Naive thymus-derived CD8-positive, alpha-beta T cell (primary cell): ENCODE results near the gene MFN1. TPM values are rescaled to one million over a fixed set of nuclear protein-coding genes. Genes with fewer than 3 reads are reported as not detected.

ENCODE experiments used
- ATAC-seq, 2 donors: fragments of 150-1000 bp; cut with Tn5 transposase in 1 of 2; sonication (Bioruptor Pico), chemical (Tn5 transposase) in 1 of 2; 1 replicate in 1 of 2; 2 replicates in 1 of 2; pipeline ENCODE4 v1.10.0; 2021; ENCODE audit warnings: mild to moderate bottlenecking in 2 of 2, moderate library complexity in 2 of 2
- POLR2A ChIA-PET: fragments of 350-600 bp; sonication (Branson Sonifier 250); formaldehyde crosslinking; loops from one replicate; lab custom pipeline; 2021; ENCODE audit warnings: antibody characterized with exemption; lab: Charles Lee
- DNase-seq, 10 donors: peaks; one replicate each; pipeline versions ENCODE4 v3.0.0 to v3.0.0-alpha.2; 2020 to 2022
- H3K27ac Mint-ChIP-seq, 10 donors: one replicate each; pipeline ENCODE4 v1.8.0; 2020 to 2022; ENCODE audit warnings: mild to moderate bottlenecking in 10 of 10, mixed read lengths in 10 of 10, moderate library complexity in 4 of 10, inconsistent platforms in 1 of 10
- H3K27me3 Mint-ChIP-seq, 5 donors: one replicate each; pipeline ENCODE4 v1.8.0; 2021 to 2022; ENCODE audit warnings: mixed read lengths in 5 of 5
- H3K36me3 Mint-ChIP-seq, 3 donors: one replicate each; pipeline ENCODE4 v1.8.0; 2020 to 2022; ENCODE audit warnings: mixed read lengths in 3 of 3, mild to moderate bottlenecking in 2 of 3, inconsistent platforms in 1 of 3
- H3K4me1 Mint-ChIP-seq, 4 donors: one replicate each; pipeline ENCODE4 v1.8.0; 2021 to 2022; ENCODE audit warnings: mixed read lengths in 4 of 4
- H3K4me3 Mint-ChIP-seq, 10 donors: one replicate each; pipeline ENCODE4 v1.8.0; 2020 to 2022; ENCODE audit warnings: mild to moderate bottlenecking in 10 of 10, mixed read lengths in 10 of 10, moderate library complexity in 6 of 10, inconsistent platforms in 1 of 10
- H3K9me3 Mint-ChIP-seq, 9 donors: one replicate each; pipeline ENCODE4 v1.8.0; 2020 to 2022; ENCODE audit warnings: mixed read lengths in 9 of 9, mild to moderate bottlenecking in 3 of 9, inconsistent platforms in 1 of 9, moderate library complexity in 1 of 9
- polyA plus RNA-seq, 3 donors: library from polyadenylated mRNA; unstranded; fragments of 300-500 nt; fragmentation: Illumina TruSeq; gene quantifications; one replicate each; pipeline ENCODE4 v1.2.3, GENCODE V29; 2021
- total RNA-seq, 8 experiments: library from RNA in 2 of 8; stranded (reverse) in 2 of 8; gene quantifications; one replicate each; pipeline ENCODE4 v1.2.3 and lab custom pipeline; 2021 to 2026

The MFN1 gene
- total and polyA plus RNA-seq, 5 experiments from 2014 or later, result 4.9 to 57.3 (median 9.5) TPM

- no peaks in the 10 kb centered on the region for H3K27me3 Mint-ChIP-seq
- H3K9me3 Mint-ChIP-seq, result no peaks in the 10 kb centered on the region
- H3K4me1 Mint-ChIP-seq, result no peaks in the 10 kb centered on the region
- no peak overlapping the region for H3K4me3 Mint-ChIP-seq
- H3K36me3 Mint-ChIP-seq, result no peaks in the 10 kb centered on the region
- ATAC-seq (no peak), DNase-seq (no peak)
- POLR2A ChIA-PET, result no interaction called here
- H3K27ac Mint-ChIP-seq, result no peak overlapping the region
Measured at GRCh38 chr3:179415377-179415776, 67.9 kb downstream of the MFN1 start.

- POLR2A ChIA-PET, result no interaction called here
- Mint-ChIP-seq H3K9me3 (no peaks in the 10 kb centered on the region), H3K36me3 (no peaks in the 10 kb centered on the region)
Measured at GRCh38 chr3:179416681-179417080, 69.2 kb downstream of the MFN1 start.

GRCh38 chr3:179418610-179419009 is 71.1 kb downstream of the MFN1 start:
- Mint-ChIP-seq H3K9me3 (no peaks in the 10 kb centered on the region), H3K27ac (no peak overlapping the region), H3K27me3 (no peaks in the 10 kb centered on the region), H3K4me3 (no peak overlapping the region), H3K36me3 (no peaks in the 10 kb centered on the region), H3K4me1 (no peaks in the 10 kb centered on the region)
- DNase-seq, result no peak
- POLR2A ChIA-PET, result no interaction called here
- ATAC-seq, result no peak

More at GRCh38 chr3:179416681-179417080, 69.2 kb downstream of the MFN1 start:
- ATAC-seq (no peak), DNase-seq (no peak)
- H3K4me1 Mint-ChIP-seq, result no peaks in the 10 kb centered on the region
- H3K27me3 Mint-ChIP-seq, result no peaks in the 10 kb centered on the region
- no peak overlapping the region for H3K4me3 Mint-ChIP-seq
- H3K27ac Mint-ChIP-seq, result no peak overlapping the region

GRCh38 chr3:179421500-179421899 is 74.0 kb downstream of the MFN1 start:
- H3K4me1 Mint-ChIP-seq, result no peaks in the 10 kb centered on the region
- peaks cover 0 to 5% (median 0%) of the 10 kb centered on the region in 5 donors for H3K27me3 Mint-ChIP-seq
- ATAC-seq (no peak), DNase-seq (no peak)
- POLR2A ChIA-PET, result no interaction called here
- no peak overlapping the region for H3K27ac Mint-ChIP-seq
- H3K36me3 Mint-ChIP-seq, result no peaks in the 10 kb centered on the region
- H3K9me3 Mint-ChIP-seq, result no peaks in the 10 kb centered on the region
- H3K4me3 Mint-ChIP-seq, result no peak overlapping the region

GRCh38 chr3:179425075-179425474 is 77.6 kb downstream of the MFN1 start:
- DNase-seq, result no peak
- Mint-ChIP-seq H3K4me3 (no peak overlapping the region), H3K9me3 (no peaks in the 10 kb centered on the region), H3K36me3 (no peaks in the 10 kb centered on the region), H3K27me3 (peaks cover 0 to 11% (median 2%) of the 10 kb centered on the region in 5 donors), H3K4me1 (no peaks in the 10 kb centered on the region), H3K27ac (peak overlapping the region in 2 of 10 donors; percentile 1 to 77)
- ATAC-seq, result no peak
- POLR2A ChIA-PET, result no interaction called here

- POLR2A ChIA-PET, result no interaction called here
- no peak overlapping the region for H3K4me3 Mint-ChIP-seq
- H3K36me3 Mint-ChIP-seq, result no peaks in the 10 kb centered on the region
- no peak overlapping the region for H3K27ac Mint-ChIP-seq
- no peak for DNase-seq
- H3K4me1 Mint-ChIP-seq, result peaks cover 0 to 31% (median 0%) of the 10 kb centered on the region in 4 donors
- peaks cover 0 to 17% (median 2%) of the 10 kb centered on the region in 5 donors for H3K27me3 Mint-ChIP-seq
- no peaks in the 10 kb centered on the region for H3K9me3 Mint-ChIP-seq
- no peak for ATAC-seq
Measured at GRCh38 chr3:179428876-179429548, 81.5 kb downstream of the MFN1 start.

GRCh38 chr3:179430277-179430870 is 82.9 kb downstream of the MFN1 start:
- Mint-ChIP-seq H3K9me3 (no peaks in the 10 kb centered on the region), H3K27ac (peak overlapping the region in 1 of 10 donors; percentile 37), H3K27me3 (peaks cover 0 to 12% (median 2%) of the 10 kb centered on the region in 5 donors), H3K4me1 (peaks cover 0 to 36% (median 0%) of the 10 kb centered on the region in 4 donors), H3K36me3 (no peaks in the 10 kb centered on the region), H3K4me3 (no peak overlapping the region)
- ATAC-seq, result no peak
- POLR2A ChIA-PET, result interaction anchor here (0.7 kb wide), 1 partner anchor 63 kb away, joined by 3 read pairs; no protein-coding TSS in a partner anchor
- DNase-seq, result no peak

GRCh38 chr3:179432021-179432420 is 84.5 kb downstream of the MFN1 start:
- H3K36me3 Mint-ChIP-seq, result no peaks in the 10 kb centered on the region
- POLR2A ChIA-PET, result no interaction called here
- H3K4me1 Mint-ChIP-seq, result peaks cover 0 to 45% (median 0%) of the 10 kb centered on the region in 4 donors
- no peaks in the 10 kb centered on the region for H3K9me3 Mint-ChIP-seq
- peak in 1 of 2 donors; percentile 20 for ATAC-seq
- H3K4me3 Mint-ChIP-seq, result peak overlapping the region in 1 of 10 donors; percentile 11
- DNase-seq, result no peak
- H3K27me3 Mint-ChIP-seq, result peaks cover 0 to 12% (median 2%) of the 10 kb centered on the region in 5 donors
- H3K27ac Mint-ChIP-seq, result peak overlapping the region in 1 of 10 donors; percentile 66

GRCh38 chr3:179432451-179432850 is 84.9 kb downstream of the MFN1 start:
- H3K4me1 Mint-ChIP-seq, result peaks cover 0 to 49% (median 0%) of the 10 kb centered on the region in 4 donors
- H3K4me3 Mint-ChIP-seq, result no peak overlapping the region
- no peaks in the 10 kb centered on the region for H3K36me3 Mint-ChIP-seq
- peaks cover 0 to 12% (median 2%) of the 10 kb centered on the region in 5 donors for H3K27me3 Mint-ChIP-seq
- no peaks in the 10 kb centered on the region for H3K9me3 Mint-ChIP-seq
- DNase-seq, result no peak
- no peak for ATAC-seq
- POLR2A ChIA-PET, result no interaction called here
- peak overlapping the region in 1 of 10 donors; percentile 66 for H3K27ac Mint-ChIP-seq

- H3K4me1 Mint-ChIP-seq, result peaks cover 0 to 68% (median 0%) of the 10 kb centered on the region in 4 donors
Measured at GRCh38 chr3:179436517-179436916, 89.0 kb downstream of the MFN1 start.

GRCh38 chr3:179438841-179439240 is 91.3 kb downstream of the MFN1 start:
- ATAC-seq (peak in 1 of 2 donors; percentile 49), DNase-seq (peak in 2 of 10 donors; percentile 32 to 65)
- peaks cover 0 to 44% (median 0%) of the 10 kb centered on the region in 4 donors for H3K4me1 Mint-ChIP-seq
- peak overlapping the region in 1 of 10 donors; percentile 52 for H3K4me3 Mint-ChIP-seq
- peaks cover 0 to 6% (median 3%) of the 10 kb centered on the region in 5 donors for H3K27me3 Mint-ChIP-seq
- H3K9me3 Mint-ChIP-seq, result no peaks in the 10 kb centered on the region
- H3K36me3 Mint-ChIP-seq, result no peaks in the 10 kb centered on the region
- H3K27ac Mint-ChIP-seq, result peak overlapping the region in 2 of 10 donors; percentile 58 to 66
- POLR2A ChIA-PET, result no interaction called here

More at GRCh38 chr3:179436517-179436916, 89.0 kb downstream of the MFN1 start:
- POLR2A ChIA-PET, result no interaction called here
- DNase-seq, result no peak
- Mint-ChIP-seq H3K4me3 (no peak overlapping the region), H3K27me3 (peaks cover 0 to 6% (median 2%) of the 10 kb centered on the region in 5 donors), H3K27ac (peak overlapping the region in 1 of 10 donors; percentile 63), H3K36me3 (no peaks in the 10 kb centered on the region), H3K9me3 (no peaks in the 10 kb centered on the region)
- no peak for ATAC-seq
